Vagina (tissue), 2 donors: ENCODE data around the gene RASGRP1. TPM values are rescaled to one million over a fixed set of nuclear protein-coding genes. Genes with fewer than 3 reads are reported as not detected.

ENCODE experiments used
- DNase-seq, 2 donors: peaks; one replicate each; pipeline ENCODE4 v3.0.0-alpha.2; 2017; ENCODE audit errors: extremely low spot score in 2 of 2
- H3K27ac ChIP-seq: fragments of 200-600 bp; sonication (generic); one replicate; pipeline ENCODE4 v1.5.1; 2019
- H3K27me3 ChIP-seq: fragments of 200-600 bp; sonication (generic); one replicate; pipeline ENCODE4 v1.5.1; 2019
- H3K36me3 ChIP-seq, 2 donors: fragments of 200-600 bp; sonication (generic); one replicate each; pipeline ENCODE4 v1.5.1; 2017 to 2019
- H3K4me1 ChIP-seq: fragments of 200-600 bp; sonication (generic); one replicate; pipeline ENCODE4 v1.5.1; 2019
- H3K4me3 ChIP-seq, 2 donors: fragments of 200-600 bp; sonication (generic); 1 replicate in 1 of 2; 2 replicates in 1 of 2; pipeline ENCODE4 v1.5.1; 2016 to 2019
- H3K9me3 ChIP-seq: fragments of 200-600 bp; sonication (generic); one replicate; pipeline ENCODE4 v1.5.1; 2019
- CTCF ChIP-seq, 3 experiments: fragments of 450-650 bp in 2 of 3; fragments of 200-600 bp in 1 of 3; sonication (generic) in 1 of 3; IDR thresholded peaks; one replicate each; pipeline ENCODE4 v1.5.1; 2017 to 2019; ENCODE audit warnings: antibody characterized with exemption in 3 of 3, mild to moderate bottlenecking in 2 of 3, moderate library complexity in 2 of 3
- POLR2A ChIP-seq, 2 donors: fragments of 450-650 bp; IDR thresholded peaks; one replicate each; pipeline ENCODE4 v1.6.1; 2017; ENCODE audit warnings: antibody characterized with exemption in 2 of 2, mild to moderate bottlenecking in 2 of 2, moderate library complexity in 2 of 2
- POLR2AphosphoS5 ChIP-seq, 2 donors: sonication (generic); formaldehyde crosslinking; IDR thresholded peaks; one replicate each; pipeline ENCODE4 v1.9.0; 2017; ENCODE audit warnings: antibody characterized with exemption in 2 of 2, mild to moderate bottlenecking in 2 of 2, low read depth in 1 of 2; ENCODE audit not compliant: insufficient read depth in 1 of 2
- intact Hi-C: fragments of 100-400 bp; cut with DNase I; formaldehyde crosslinking; loops from one replicate; pipeline ENCODE4 v1.15.1; 2023
- total RNA-seq: library from RNA; depleted of rRNA; stranded (reverse); fragments of >200 nt; gene quantifications from one replicate; pipeline ENCODE4 v1.2.3, GENCODE V29; 2016

Gene RASGRP1
- total RNA-seq, 1 donor from 2014 or later: 8.8 TPM

GRCh38 chr15:38609097-38609738 is 44.6 kb upstream of the RASGRP1 start:
- intact Hi-C loops: no loop called here
- TF ChIP-seq POLR2AphosphoS5 (IDR thresholded peaks at IDR 0.05; ENCODE audit: insufficient read depth in 1 of 2, low read depth in 1 of 2) (no peak), POLR2A (IDR thresholded peaks at IDR 0.05) (no peak), CTCF (IDR thresholded peaks at IDR 0.05) (no peak)
- H3K27ac ChIP-seq: no peak overlapping the region

GRCh38 chr15:38608682-38609081 is 44.1 kb upstream of the RASGRP1 start:
- intact Hi-C loops: no loop called here
- Histone ChIP-seq H3K27me3 (no peaks in the 10 kb centered on the region), H3K27ac (no peak overlapping the region), H3K36me3 (no peaks in the 10 kb centered on the region), H3K4me1 (no peaks in the 10 kb centered on the region), H3K9me3 (no peaks in the 10 kb centered on the region), H3K4me3 (no peak overlapping the region)
- TF ChIP-seq POLR2AphosphoS5 (IDR thresholded peaks at IDR 0.05; ENCODE audit: insufficient read depth in 1 of 2, low read depth in 1 of 2): no peak
- no peak for DNase-seq

More at GRCh38 chr15:38609097-38609738, 44.6 kb upstream of the RASGRP1 start:
- H3K4me1 ChIP-seq: no peaks in the 10 kb centered on the region
- no peak for DNase-seq
- H3K36me3 ChIP-seq: no peaks in the 10 kb centered on the region
- no peaks in the 10 kb centered on the region for H3K9me3 ChIP-seq
- H3K27me3 ChIP-seq: no peaks in the 10 kb centered on the region
- H3K4me3 ChIP-seq: no peak overlapping the region

GRCh38 chr15:38605744-38606143 is 41.1 kb upstream of the RASGRP1 start:
- no peaks in the 10 kb centered on the region for H3K9me3 ChIP-seq
- H3K27me3 ChIP-seq: no peaks in the 10 kb centered on the region
- no peaks in the 10 kb centered on the region for H3K4me1 ChIP-seq
- intact Hi-C loops: no loop called here
- H3K36me3 ChIP-seq: no peaks in the 10 kb centered on the region
- TF ChIP-seq POLR2AphosphoS5 (IDR thresholded peaks at IDR 0.05; ENCODE audit: insufficient read depth in 1 of 2, low read depth in 1 of 2) (no peak), CTCF (IDR thresholded peaks at IDR 0.05) (no peak), POLR2A (IDR thresholded peaks at IDR 0.05) (no peak)
- H3K4me3 ChIP-seq: no peak overlapping the region
- DNase-seq: no peak
- no peak overlapping the region for H3K27ac ChIP-seq

- no peak for DNase-seq
- Histone ChIP-seq H3K27ac (no peak overlapping the region), H3K36me3 (no peaks in the 10 kb centered on the region), H3K27me3 (no peaks in the 10 kb centered on the region), H3K4me3 (no peak overlapping the region), H3K9me3 (no peaks in the 10 kb centered on the region), H3K4me1 (no peaks in the 10 kb centered on the region)
- intact Hi-C loops: no loop called here
- no peak for TF ChIP-seq POLR2AphosphoS5 (IDR thresholded peaks at IDR 0.05; ENCODE audit: insufficient read depth in 1 of 2, low read depth in 1 of 2)
- TF ChIP-seq CTCF (IDR thresholded peaks at IDR 0.05): no peak
- TF ChIP-seq POLR2A (IDR thresholded peaks at IDR 0.05): no peak
These were observed 39.1 kb upstream of the RASGRP1 start for GRCh38 chr15:38603672-38604071.

- no peaks in the 10 kb centered on the region for H3K27me3 ChIP-seq
- DNase-seq: no peak
- H3K4me3 ChIP-seq: no peak overlapping the region
- H3K36me3 ChIP-seq: no peaks in the 10 kb centered on the region
- intact Hi-C loops: no loop called here
- no peaks in the 10 kb centered on the region for H3K4me1 ChIP-seq
- no peak overlapping the region for H3K27ac ChIP-seq
- no peak for TF ChIP-seq POLR2A (IDR thresholded peaks at IDR 0.05)
- TF ChIP-seq POLR2AphosphoS5 (IDR thresholded peaks at IDR 0.05; ENCODE audit: insufficient read depth in 1 of 2, low read depth in 1 of 2): no peak
- no peaks in the 10 kb centered on the region for H3K9me3 ChIP-seq
These were observed 38.5 kb upstream of the RASGRP1 start for GRCh38 chr15:38602910-38603670.

GRCh38 chr15:38600236-38600635 is 35.6 kb upstream of the RASGRP1 start:
- Histone ChIP-seq H3K27me3 (no peaks in the 10 kb centered on the region), H3K4me3 (no peak overlapping the region), H3K36me3 (no peaks in the 10 kb centered on the region), H3K9me3 (no peaks in the 10 kb centered on the region), H3K4me1 (no peaks in the 10 kb centered on the region), H3K27ac (no peak overlapping the region)
- no peak for DNase-seq
- intact Hi-C loops: no loop called here
- TF ChIP-seq POLR2AphosphoS5 (IDR thresholded peaks at IDR 0.05; ENCODE audit: insufficient read depth in 1 of 2, low read depth in 1 of 2) (no peak), CTCF (IDR thresholded peaks at IDR 0.05) (no peak), POLR2A (IDR thresholded peaks at IDR 0.05) (no peak)
